Stomach (tissue), 9 donors: ENCODE measurements around the gene PRR15L. TPM values are rescaled to one million over a fixed set of nuclear protein-coding genes. Genes with fewer than 3 reads are reported as not detected.

ENCODE experiments used
- DNase-seq, 2 donors: peaks; one replicate each; pipeline versions ENCODE4 v3.0.0 to v3.0.0-alpha.2; 2013 to 2019
- H3K27ac ChIP-seq, 5 donors: fragments of 200-600 bp in 4 of 5; sonication (generic) in 4 of 5; one replicate each; pipeline ENCODE4 v1.5.1; 2013 to 2019; ENCODE audit warnings: mild to moderate bottlenecking in 1 of 5, moderate library complexity in 1 of 5
- H3K27me3 ChIP-seq, 3 donors: fragments of 200-600 bp; sonication (generic); one replicate each; pipeline ENCODE4 v1.5.1; 2017 to 2019; ENCODE audit warnings: mixed run types in 1 of 3
- H3K36me3 ChIP-seq, 4 donors: fragments of 200-600 bp; sonication (generic); 1 replicate in 3 of 4; 2 replicates in 1 of 4; pipeline ENCODE4 v1.5.1; 2016 to 2019
- H3K4me1 ChIP-seq, 4 donors: fragments of 200-600 bp; sonication (generic); one replicate each; pipeline ENCODE4 v1.5.1; 2016 to 2019
- H3K4me3 ChIP-seq, 4 donors: fragments of 200-600 bp; sonication (generic) in 3 of 4; one replicate each; pipeline ENCODE4 v1.5.1; 2016 to 2019; ENCODE audit warnings: mild to moderate bottlenecking in 1 of 4
- H3K9me3 ChIP-seq, 4 donors: fragments of 200-600 bp; sonication (generic); one replicate each; pipeline ENCODE4 v1.5.1; 2016 to 2019
- CTCF ChIP-seq, 7 experiments: fragments of 450-650 bp in 4 of 7; fragments of 200-600 bp in 3 of 7; sonication (generic) in 3 of 7; IDR thresholded peaks; one replicate each; pipeline ENCODE4 v1.5.1; 2016 to 2019; ENCODE audit warnings: antibody characterized with exemption in 7 of 7, control low read depth in 2 of 7, mild to moderate bottlenecking in 1 of 7
- EP300 ChIP-seq: sonication (generic); formaldehyde crosslinking; IDR thresholded peaks from one replicate; pipeline ENCODE4 v1.6.1; 2017; ENCODE audit warnings: antibody characterized with exemption
- POLR2A ChIP-seq, 4 donors: fragments of 450-650 bp; IDR thresholded peaks; one replicate each; pipeline ENCODE4 v1.6.1; 2016; ENCODE audit warnings: antibody characterized with exemption in 4 of 4, control low read depth in 2 of 4, mild to moderate bottlenecking in 1 of 4, moderate library complexity in 1 of 4
- POLR2AphosphoS5 ChIP-seq, 3 donors: sonication (generic); formaldehyde crosslinking; IDR thresholded peaks; one replicate each; pipeline ENCODE4 v1.6.1; 2016; ENCODE audit warnings: antibody characterized with exemption in 3 of 3
- WGBS, 5 donors: extraction: QIAGEN DNeasy Blood & Tissue Kit in 3 of 5; methylation state at CpG; one replicate each; pipeline versions ENCODE4 v1.1.5 to v1.1.7; 2013 to 2018; 5-methylcytosine and 5-hydroxymethylcytosine counted together
- intact Hi-C: fragments of 100-400 bp; cut with DNase I; formaldehyde crosslinking; loops from one replicate; pipeline ENCODE4 v1.15.1; 2023; ENCODE audit warnings: low total_unique reads
- polyA plus RNA-seq, 3 donors: library from polyadenylated mRNA; stranded (reverse); fragments of 200-250 nt; gene quantifications; one replicate each; pipeline ENCODE4 v1.2.3, GENCODE V29; 2013
- total RNA-seq, 5 donors: library from RNA; depleted of rRNA; stranded (reverse); fragments of >200 nt; gene quantifications; one replicate each; pipeline versions ENCODE4 v1.1.0 to v1.2.3, GENCODE V29; 2014 to 2016
- donor health status: healthy with polysubstance abuse.
- donor health status: Bipolar disorder and iron deficiency.
- donor health status: healthy.

PRR15L gene
- total and polyA plus RNA-seq, 8 donors = 23.9 to 102 (median 74.7) TPM

- TF ChIP-seq POLR2AphosphoS5 (IDR thresholded peaks at IDR 0.05) (no peak), CTCF (IDR thresholded peaks at IDR 0.05) (no peak), POLR2A (IDR thresholded peaks at IDR 0.05) (no peak), EP300 (no peak)
These were observed 37.7 kb upstream of the PRR15L start for GRCh38 chr17:47995241-47995935.

GRCh38 chr17:47994724-47995123, 37.0 kb upstream of the PRR15L start:
- Histone ChIP-seq H3K4me3 (no peak overlapping the region), H3K4me1 (peaks cover 0 to 3% (median 1%) of the 10 kb centered on the region in 4 donors), H3K27me3 (peaks cover 0 to 16% (median 0%) of the 10 kb centered on the region in 3 donors), H3K27ac (no peak overlapping the region), H3K9me3 (no peaks in the 10 kb centered on the region), H3K36me3 (no peaks in the 10 kb centered on the region)
- 81 to 93% (median 84%) methylated on average over 3 to 4 of the region's 4 CpGs for WGBS, 5 donors
- TF ChIP-seq POLR2AphosphoS5 (IDR thresholded peaks at IDR 0.05) (no peak), POLR2A (IDR thresholded peaks at IDR 0.05) (no peak), CTCF (IDR thresholded peaks at IDR 0.05) (no peak), EP300 (no peak)
- no peak for DNase-seq
- intact Hi-C loops = no loop called here

More at GRCh38 chr17:47995241-47995935, 37.7 kb upstream of the PRR15L start:
- Histone ChIP-seq H3K27ac (no peak overlapping the region), H3K27me3 (peaks cover 0 to 16% (median 0%) of the 10 kb centered on the region in 3 donors), H3K4me3 (no peak overlapping the region), H3K9me3 (no peaks in the 10 kb centered on the region), H3K36me3 (no peaks in the 10 kb centered on the region), H3K4me1 (no peaks in the 10 kb centered on the region)
- DNase-seq = peak in 1 of 2 donors; percentile 44
- intact Hi-C loops = no loop called here
- 68 to 81% (median 73%) methylated on average over 12 to 13 of the region's 13 CpGs for WGBS, 5 donors

- 71 to 80% (median 74%) methylated on average over 5 of the region's 5 CpGs for WGBS, 5 donors
- Histone ChIP-seq H3K4me3 (no peak overlapping the region), H3K36me3 (no peaks in the 10 kb centered on the region), H3K27ac (no peak overlapping the region), H3K9me3 (no peaks in the 10 kb centered on the region), H3K27me3 (peaks cover 0 to 16% (median 0%) of the 10 kb centered on the region in 3 donors), H3K4me1 (peaks cover 0 to 6% (median 2%) of the 10 kb centered on the region in 4 donors)
- intact Hi-C loops = no loop called here
- no peak for TF ChIP-seq CTCF (IDR thresholded peaks at IDR 0.05)
- TF ChIP-seq POLR2AphosphoS5 (IDR thresholded peaks at IDR 0.05) = no peak
- no peak for TF ChIP-seq POLR2A (IDR thresholded peaks at IDR 0.05)
- no peak for TF ChIP-seq EP300
- no peak for DNase-seq
These were observed 36.3 kb upstream of the PRR15L start for GRCh38 chr17:47993964-47994363.

GRCh38 chr17:47993031-47993564, 35.4 kb upstream of the PRR15L start:
- H3K4me3 ChIP-seq = no peak overlapping the region
- 71 to 85% (median 77%) methylated on average over 9 of the region's 9 CpGs for WGBS, 5 donors
- no peak for DNase-seq
- H3K27me3 ChIP-seq = peaks cover 0 to 16% (median 0%) of the 10 kb centered on the region in 3 donors
- TF ChIP-seq POLR2AphosphoS5 (IDR thresholded peaks at IDR 0.05) (no peak), CTCF (IDR thresholded peaks at IDR 0.05) (no peak), POLR2A (IDR thresholded peaks at IDR 0.05) (no peak)
- H3K4me1 ChIP-seq = peaks cover 0 to 10% (median 2%) of the 10 kb centered on the region in 4 donors
- no peak overlapping the region for H3K27ac ChIP-seq
- H3K9me3 ChIP-seq = no peaks in the 10 kb centered on the region
- intact Hi-C loops = no loop called here
- H3K36me3 ChIP-seq = no peaks in the 10 kb centered on the region
